GM12878 (cell line): ENCODE data around the gene KCND2. TPM values are rescaled to one million over a fixed set of nuclear protein-coding genes. Genes with fewer than 3 reads are reported as not detected.

Experiments used
- ATAC-seq: fragments of 200-7000 bp; cut with Tn5 transposase; 3 replicates; pipeline ENCODE4 v1.9.1; 2020; ENCODE audit warnings: mild to moderate bottlenecking, moderate library complexity
- BruUV-seq: library from RNA; stranded (reverse); fragments of 400-500 nt; replicated peaks from 2 replicates; lab custom pipeline; 2021; lab: Mats Ljungman, UMichigan
- CTCF ChIA-PET: fragments of 300-600 bp; sonication (Branson Sonifier 250); formaldehyde crosslinking; extraction: SDS; loops from one replicate; lab custom pipeline; 2021; ENCODE audit warnings: inconsistent platforms; lab: Yijun Ruan, JAX
- POLR2A ChIA-PET: fragments of 350-600 bp; formaldehyde crosslinking; extraction: SDS; loops from one replicate; lab custom pipeline; 2021; ENCODE audit warnings: inconsistent platforms; lab: Charles Lee
- RAD21 ChIA-PET: fragments of 300-600 bp; sonication (Branson Sonifier 250); formaldehyde crosslinking; loops from one replicate; lab custom pipeline; 2023; ENCODE audit warnings: antibody characterized with exemption; ENCODE audit not compliant: unreplicated experiment; lab: Charles Lee
- SMC1A ChIA-PET: fragments of 300-600 bp; sonication (Branson Sonifier 250); formaldehyde crosslinking; loops from one replicate; lab custom pipeline; 2023; ENCODE audit not compliant: unreplicated experiment, uncharacterized antibody; lab: Charles Lee
- DNase-seq: peaks from one replicate; pipeline ENCODE4 v3.0.0-alpha.2; 2011; ENCODE audit warnings: low read depth, low spot score
- FAIRE-seq: peaks from 3 replicates; lab custom pipeline; 2011; peaks lifted over from hg19 to GRCh38; lab: Jason Lieb, UNC
- H2AFZ ChIP-seq: 2 replicates; pipeline ENCODE4 v1.6.0; 2011; ENCODE audit warnings: low read depth, low read length, control low read depth; ENCODE audit not compliant: control insufficient read depth
- H3K27ac ChIP-seq: 2 replicates; pipeline ENCODE4 v1.5.1; 2011; ENCODE audit warnings: control low read depth; ENCODE audit not compliant: control insufficient read depth, insufficient read depth
- H3K27me3 ChIP-seq, 2 experiments: replicated peaks in 1 of 2; 2 replicates each; pipeline versions ENCODE4 v1.6.0 to v1.6.1; 2011; ENCODE audit warnings: low read length in 1 of 2; ENCODE audit not compliant: control insufficient read depth in 2 of 2, insufficient read depth in 2 of 2
- H3K36me3 ChIP-seq, 2 experiments: 2 replicates each; pipeline ENCODE4 v1.5.1; 2011; ENCODE audit warnings: low read length in 1 of 2; ENCODE audit not compliant: control insufficient read depth in 2 of 2, insufficient read depth in 2 of 2
- H3K4me1 ChIP-seq: 2 replicates; pipeline ENCODE4 v1.6.1; 2011; ENCODE audit warnings: mild to moderate bottlenecking, low read length, moderate library complexity, mixed read lengths; ENCODE audit not compliant: control insufficient read depth, insufficient read depth
- H3K4me2 ChIP-seq: 2 replicates; pipeline ENCODE4 v1.6.0; 2011; ENCODE audit warnings: control low read depth; ENCODE audit not compliant: control insufficient read depth, insufficient read depth
- H3K4me3 ChIP-seq: fragments of 200-600 bp; sonication (generic); 2 replicates; pipeline ENCODE4 v1.5.1; 2016
- H3K79me2 ChIP-seq: 2 replicates; pipeline ENCODE4 v1.6.0; 2011; ENCODE audit warnings: low read length; ENCODE audit not compliant: control insufficient read depth, insufficient read depth
- H3K9ac ChIP-seq: 2 replicates; pipeline ENCODE4 v1.8.0; 2011; ENCODE audit warnings: low read length, control low read depth, mixed read lengths; ENCODE audit not compliant: control insufficient read depth, insufficient read depth
- H3K9me3 ChIP-seq: replicated peaks from 3 replicates; pipeline ENCODE4 v1.5.1; 2011; ENCODE audit warnings: mild to moderate bottlenecking, low read length; ENCODE audit not compliant: control insufficient read depth, insufficient read depth
- H4K20me1 ChIP-seq: 2 replicates; pipeline ENCODE4 v1.6.0; 2011; ENCODE audit not compliant: control insufficient read depth, insufficient read depth
- CEBPB ChIP-seq, 2 experiments: fragments of 150-350 bp in 1 of 2; IDR thresholded peaks; 2 replicates each; pipeline ENCODE4 v1.6.1; 2012 to 2014; ENCODE audit warnings: low read depth in 2 of 2, low read length in 2 of 2, borderline replicate concordance in 1 of 2, inconsistent platforms in 1 of 2
- CHD4 ChIP-seq: fragments of 200-600 bp; sonication (generic); IDR thresholded peaks from 2 replicates; pipeline ENCODE4 v1.6.1; 2016; ENCODE audit warnings: mild to moderate bottlenecking
- DPF2 ChIP-seq: fragments of 450-650 bp; IDR thresholded peaks from 2 replicates; pipeline ENCODE4 v1.6.1; 2017; ENCODE audit warnings: mild to moderate bottlenecking
- ESRRA ChIP-seq: IDR thresholded peaks from 2 replicates; pipeline ENCODE4 v1.6.1; 2012; ENCODE audit warnings: mild to moderate bottlenecking, low read length, improper control_type of control experiment
- FOS ChIP-seq: IDR thresholded peaks from 3 replicates; pipeline ENCODE4 v1.6.1; 2011; ENCODE audit warnings: borderline replicate concordance; ENCODE audit not compliant: insufficient read length; ENCODE audit errors: extremely low read depth
- GATAD2B ChIP-seq: fragments of 450-650 bp; conservative IDR thresholded peaks from 2 replicates; pipeline ENCODE4 v1.6.1; 2017; ENCODE audit warnings: low read depth, mild to moderate bottlenecking, moderate library complexity
- KDM1A ChIP-seq: fragments of 200-600 bp; sonication (generic); IDR thresholded peaks from 2 replicates; pipeline ENCODE4 v1.6.1; 2016; ENCODE audit warnings: borderline replicate concordance
- MTA3 ChIP-seq: IDR thresholded peaks from 2 replicates; pipeline ENCODE4 v1.6.1; 2012; ENCODE audit warnings: low read length, inconsistent platforms, borderline replicate concordance
- PAX8 ChIP-seq: fragments of 450-650 bp; IDR thresholded peaks from 2 replicates; pipeline ENCODE4 v1.6.1; 2017; ENCODE audit warnings: mild to moderate bottlenecking, moderate library complexity
- RAD21 ChIP-seq: IDR thresholded peaks from 2 replicates; pipeline ENCODE4 v1.6.1; 2011; ENCODE audit warnings: mild to moderate bottlenecking, low read depth, low read length, moderate library complexity; ENCODE audit not compliant: insufficient read depth
- RBBP5 ChIP-seq: fragments of 200-600 bp; sonication (generic); conservative IDR thresholded peaks from 2 replicates; pipeline ENCODE4 v1.6.1; 2016
- TARDBP ChIP-seq: IDR thresholded peaks from 2 replicates; pipeline ENCODE4 v1.6.1; 2016; ENCODE audit warnings: borderline replicate concordance
- TCF12 ChIP-seq: IDR thresholded peaks from 2 replicates; pipeline ENCODE4 v1.6.1; 2011; ENCODE audit warnings: low read depth, mild to moderate bottlenecking, low read length
- ZSCAN29 ChIP-seq: fragments of 450-650 bp; IDR thresholded peaks from 2 replicates; pipeline ENCODE4 v1.6.1; 2017; ENCODE audit warnings: mild to moderate bottlenecking, moderate library complexity
- ZZZ3 ChIP-seq: IDR thresholded peaks from 2 replicates; pipeline ENCODE4 v1.6.1; 2011; ENCODE audit warnings: low read depth; ENCODE audit not compliant: control insufficient read depth, insufficient read length
- WGBS: methylation state at CpG from one replicate; pipeline ENCODE4 v1.1.6; 2016; ENCODE audit warnings: low lambda C conversion rate; ENCODE audit not compliant: insufficient replicate concordance, insufficient coverage; ENCODE audit errors: missing lambda C conversion rate; 5-methylcytosine and 5-hydroxymethylcytosine counted together
- in situ Hi-C: fragments of 300-500 bp; cut with MboI; formaldehyde crosslinking; loops from 9 replicates; pipeline ENCODE4 v1.14.3; 2018; ENCODE audit warnings: mixed read lengths
- intact Hi-C: fragments of 100-400 bp; cut with micrococcal nuclease; formaldehyde crosslinking; loops from one replicate; pipeline ENCODE4 v1.14.2; 2022; ENCODE audit not compliant: unreplicated experiment
- polyA plus RNA-seq, 11 experiments: library from polyadenylated mRNA; depleted of rRNA in 4 of 11; unstranded in 6 of 11; stranded (reverse) in 5 of 11; fragments of >200 nt; fragmentation: Nextera tagmentation in 4 of 11; fragmentation: Illumina TruSeq in 1 of 11; extraction: Ambion mirVana in 4 of 11; extraction: Trizol in 1 of 11; gene quantifications; 1 replicate in 1 of 11; 2 replicates in 10 of 11; pipeline versions ENCODE4 v1.2.1 to v1.2.3, GENCODE V29; 2011 to 2016; ENCODE audit warnings: inconsistent platforms in 2 of 11, missing spikeins in 2 of 11, low read depth in 1 of 11
- total RNA-seq, 4 experiments: library from RNA; depleted of rRNA in 3 of 4; stranded (reverse); fragments of >200 nt in 3 of 4; fragmentation: Illumina TruSeq in 1 of 4; extraction: Trizol in 1 of 4; gene quantifications; 2 replicates each; pipeline versions ENCODE4 v1.2.1 to v1.2.3, GENCODE V29; 2013 to 2021
- TF ChIP-seq, protein P1 (sequence below): IDR thresholded peaks from 2 replicates; pipeline ENCODE4 v1.6.1; 2012; ENCODE audit warnings: low read depth, low read length, improper control_type of control experiment
- TF ChIP-seq, protein P2 (sequence below): IDR thresholded peaks from 2 replicates; pipeline ENCODE4 v1.6.1; 2012; ENCODE audit warnings: low read depth, low read length, improper control_type of control experiment
- TF ChIP-seq, protein P3 (sequence below): fragments of 150-350 bp; IDR thresholded peaks from 2 replicates; pipeline ENCODE4 v1.6.1; 2014; ENCODE audit warnings: mild to moderate bottlenecking, low read depth, low read length

Gene KCND2
- total and polyA plus RNA-seq, 10 of the 15 experiments (the other 5 are each of a cell fraction or from before 2014, with no cell fraction given) = 3.6 to 22.3 (median 6.3) TPM

DNA sequence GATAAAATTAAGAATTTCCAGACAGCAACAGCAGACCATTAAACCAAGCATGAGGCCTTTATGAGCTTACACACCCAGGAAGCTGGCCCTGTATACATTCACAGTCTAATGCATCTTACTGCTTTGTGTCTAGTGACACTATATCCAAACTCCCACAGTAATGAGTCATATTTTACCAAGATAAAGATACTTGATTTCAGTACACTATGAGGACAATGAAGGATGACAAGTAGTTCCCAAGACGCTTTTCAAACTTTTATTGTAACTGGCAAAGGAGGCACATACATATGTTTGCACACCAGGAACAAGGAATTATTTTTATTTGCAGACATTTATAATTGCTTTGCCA, 437.0 kb downstream of the KCND2 start:
- no peaks in the 10 kb centered on the region for H3K9me3 ChIP-seq
- ChIA-PET SMC1A (interaction anchor here (1.1 to 5.9 kb wide), 5 partner anchors 9 to 136 kb away, joined by 3 to 37 read pairs (median 3); no protein-coding TSS in a partner anchor), POLR2A (no interaction called here), RAD21 (interaction anchor here (1.2 kb wide), 2 partner anchors 15 to 774 kb away, joined by 3 read pairs; no protein-coding TSS in a partner anchor)
- no peak overlapping the region for H3K4me3 ChIP-seq
- H3K36me3 ChIP-seq = no peaks in the 10 kb centered on the region
- BruUV-seq = no TSS peak
- H4K20me1 ChIP-seq = no peaks in the 10 kb centered on the region
- DNase-seq = no peak
- 0% methylated on average over 1 of the region's 1 CpG for WGBS
- TF ChIP-seq KDM1A (no peak), RBBP5 (no peak), ZSCAN29 (no peak), RAD21 (no peak), GATAD2B (no peak), TARDBP (no peak), TCF12 (no peak)
- TF ChIP-seq, protein P1, sequence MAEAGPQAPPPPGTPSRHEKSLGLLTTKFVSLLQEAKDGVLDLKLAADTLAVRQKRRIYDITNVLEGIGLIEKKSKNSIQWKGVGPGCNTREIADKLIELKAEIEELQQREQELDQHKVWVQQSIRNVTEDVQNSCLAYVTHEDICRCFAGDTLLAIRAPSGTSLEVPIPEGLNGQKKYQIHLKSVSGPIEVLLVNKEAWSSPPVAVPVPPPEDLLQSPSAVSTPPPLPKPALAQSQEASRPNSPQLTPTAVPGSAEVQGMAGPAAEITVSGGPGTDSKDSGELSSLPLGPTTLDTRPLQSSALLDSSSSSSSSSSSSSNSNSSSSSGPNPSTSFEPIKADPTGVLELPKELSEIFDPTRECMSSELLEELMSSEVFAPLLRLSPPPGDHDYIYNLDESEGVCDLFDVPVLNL = no peak
- TF ChIP-seq, all 136 proteins: peak for 0
- Histone ChIP-seq H3K27ac (no peak overlapping the region), H3K9ac (no peak overlapping the region), H2AFZ (no peak overlapping the region), H3K4me1 (no peaks in the 10 kb centered on the region), H3K4me2 (no peak overlapping the region), H3K79me2 (no peaks in the 10 kb centered on the region), H3K27me3 (no peaks in the 10 kb centered on the region)
- in situ Hi-C loops (no loop called here), intact Hi-C loops (no loop called here)
- no peak for FAIRE-seq
- CTCF ChIA-PET = interaction anchor here (1.0 to 5.4 kb wide), 4 partner anchors 8 to 133 kb away, joined by 3 to 29 read pairs (median 3); no protein-coding TSS in a partner anchor
- no peak for ATAC-seq

DNA sequence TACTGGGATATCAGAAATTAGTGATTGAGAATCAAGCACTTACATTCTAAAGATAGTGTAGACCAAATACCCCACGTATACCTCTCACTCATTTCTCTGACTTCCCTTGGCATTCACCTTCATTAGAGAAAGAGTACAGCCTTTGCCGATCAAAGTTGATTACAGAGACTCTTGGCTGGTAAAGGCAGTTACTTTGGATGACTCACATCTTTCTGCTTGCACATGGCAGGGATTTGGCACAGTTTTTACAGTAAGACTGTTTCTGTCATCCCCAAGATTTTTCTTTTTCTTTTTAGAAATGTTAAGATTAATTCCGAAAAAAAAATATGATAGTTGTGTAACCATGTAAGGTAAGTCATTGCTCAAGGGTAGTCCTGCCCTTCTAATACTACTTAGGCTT, 442.0 kb downstream of the KCND2 start:
- no peak for DNase-seq
- SMC1A ChIA-PET = no interaction called here
- Histone ChIP-seq H3K79me2 (no peaks in the 10 kb centered on the region), H3K27me3 (no peaks in the 10 kb centered on the region), H3K4me2 (no peak overlapping the region), H3K9me3 (no peaks in the 10 kb centered on the region), H3K4me3 (no peak overlapping the region), H3K4me1 (no peaks in the 10 kb centered on the region), H4K20me1 (no peaks in the 10 kb centered on the region), H3K9ac (no peak overlapping the region), H3K36me3 (no peaks in the 10 kb centered on the region), H3K27ac (no peak overlapping the region), H2AFZ (no peak overlapping the region)
- 16% methylated on average over 3 of the region's 3 CpGs for WGBS
- intact Hi-C loops = no loop called here
- CTCF ChIA-PET = no interaction called here
- FAIRE-seq = no peak
- no TSS peak for BruUV-seq
- ATAC-seq = no peak
- POLR2A ChIA-PET = no interaction called here
- RAD21 ChIA-PET = no interaction called here
- in situ Hi-C loops = no loop called here
- TF ChIP-seq KDM1A (no peak), PAX8 (no peak), ZZZ3 (no peak), ESRRA (no peak), MTA3 (no peak), CHD4 (no peak), FOS (no peak), DPF2 (no peak), CEBPB (IDR thresholded peaks at IDR 0.05; ENCODE audit: borderline replicate concordance in 1 of 2, low read depth in 2 of 2, low read length in 2 of 2) (no peak)
- TF ChIP-seq, protein P2, sequence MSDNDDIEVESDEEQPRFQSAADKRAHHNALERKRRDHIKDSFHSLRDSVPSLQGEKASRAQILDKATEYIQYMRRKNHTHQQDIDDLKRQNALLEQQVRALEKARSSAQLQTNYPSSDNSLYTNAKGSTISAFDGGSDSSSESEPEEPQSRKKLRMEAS = no peak
- TF ChIP-seq, protein P3, sequence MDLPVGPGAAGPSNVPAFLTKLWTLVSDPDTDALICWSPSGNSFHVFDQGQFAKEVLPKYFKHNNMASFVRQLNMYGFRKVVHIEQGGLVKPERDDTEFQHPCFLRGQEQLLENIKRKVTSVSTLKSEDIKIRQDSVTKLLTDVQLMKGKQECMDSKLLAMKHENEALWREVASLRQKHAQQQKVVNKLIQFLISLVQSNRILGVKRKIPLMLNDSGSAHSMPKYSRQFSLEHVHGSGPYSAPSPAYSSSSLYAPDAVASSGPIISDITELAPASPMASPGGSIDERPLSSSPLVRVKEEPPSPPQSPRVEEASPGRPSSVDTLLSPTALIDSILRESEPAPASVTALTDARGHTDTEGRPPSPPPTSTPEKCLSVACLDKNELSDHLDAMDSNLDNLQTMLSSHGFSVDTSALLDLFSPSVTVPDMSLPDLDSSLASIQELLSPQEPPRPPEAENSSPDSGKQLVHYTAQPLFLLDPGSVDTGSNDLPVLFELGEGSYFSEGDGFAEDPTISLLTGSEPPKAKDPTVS = no peak
